Osteoblast (primary cell): ENCODE data around the gene SEMA5B. TPM values are rescaled to one million over a fixed set of nuclear protein-coding genes. Genes with fewer than 3 reads are reported as not detected.

ENCODE experiments used
- DNase-seq: peaks from one replicate; pipeline ENCODE4 v3.0.0; 2011; ENCODE audit warnings: low spot score, mixed read lengths; ENCODE audit not compliant: insufficient read length; ENCODE audit errors: missing footprints
- H2AFZ ChIP-seq: 2 replicates; pipeline ENCODE4 v1.6.0; 2011; ENCODE audit warnings: mild to moderate bottlenecking, low read length
- H3K27ac ChIP-seq: 2 replicates; pipeline ENCODE4 v1.5.1; 2011; ENCODE audit warnings: mild to moderate bottlenecking, low read depth, low read length, moderate library complexity
- H3K27me3 ChIP-seq: 2 replicates; pipeline ENCODE4 v1.6.0; 2012; ENCODE audit warnings: mild to moderate bottlenecking, control low read depth, inconsistent platforms, low read length, moderate library complexity; ENCODE audit not compliant: insufficient read depth
- H3K36me3 ChIP-seq: 2 replicates; pipeline ENCODE4 v1.5.1; 2011; ENCODE audit warnings: mild to moderate bottlenecking, low read length, control low read depth, moderate library complexity; ENCODE audit not compliant: insufficient read depth
- H3K4me1 ChIP-seq: 2 replicates; pipeline ENCODE4 v1.5.1; 2011; ENCODE audit warnings: mild to moderate bottlenecking, low read length, control low read depth, moderate library complexity; ENCODE audit not compliant: insufficient read depth
- H3K4me2 ChIP-seq: 2 replicates; pipeline ENCODE4 v1.6.0; 2011; ENCODE audit warnings: mild to moderate bottlenecking, low read length; ENCODE audit not compliant: insufficient read depth
- H3K4me3 ChIP-seq: fragments of 200-600 bp; sonication (generic); 3 replicates; pipeline ENCODE4 v1.5.1; 2012; ENCODE audit warnings: mild to moderate bottlenecking, low read length, inconsistent platforms; ENCODE audit not compliant: insufficient read depth
- H3K79me2 ChIP-seq: 2 replicates; pipeline ENCODE4 v1.6.0; 2012; ENCODE audit warnings: mild to moderate bottlenecking, low read length, control low read depth, inconsistent platforms; ENCODE audit not compliant: insufficient read depth
- H3K9me3 ChIP-seq: 2 replicates; pipeline ENCODE4 v1.5.1; 2011; ENCODE audit warnings: low read depth, low read length, control low read depth
- H4K20me1 ChIP-seq: 2 replicates; pipeline ENCODE4 v1.6.0; 2012; ENCODE audit warnings: mild to moderate bottlenecking, low read length, control low read depth; ENCODE audit not compliant: insufficient read depth
- CTCF ChIP-seq: IDR thresholded peaks from 2 replicates; pipeline ENCODE4 v1.5.1; 2011; ENCODE audit warnings: mild to moderate bottlenecking, low read depth, low read length, moderate library complexity; ENCODE audit errors: extremely low read depth
- total RNA-seq: library from RNA; depleted of rRNA; stranded (reverse); fragments of >200 nt; gene quantifications from 2 replicates; pipeline ENCODE4 v1.2.3, GENCODE V29; 2012

Gene SEMA5B
- total RNA-seq, 1 donor: not detected

GRCh38 chr3:122967356-122967755 lies 60.2 kb downstream of the SEMA5B start:
- Histone ChIP-seq H3K36me3 (no peaks in the 10 kb centered on the region), H3K4me3 (no peak overlapping the region), H3K9me3 (no peaks in the 10 kb centered on the region), H3K4me1 (peaks cover 17% of the 10 kb centered on the region), H3K27me3 (peaks cover 64% of the 10 kb centered on the region), H3K27ac (no peak overlapping the region), H2AFZ (no peak overlapping the region), H4K20me1 (no peaks in the 10 kb centered on the region), H3K4me2 (no peak overlapping the region), H3K79me2 (no peaks in the 10 kb centered on the region)
- TF ChIP-seq CTCF: no peak
- DNase-seq: no peak

- Histone ChIP-seq H3K9me3 (no peaks in the 10 kb centered on the region), H3K27me3 (peaks cover 61% of the 10 kb centered on the region), H4K20me1 (no peaks in the 10 kb centered on the region), H2AFZ (no peak overlapping the region), H3K4me2 (no peak overlapping the region), H3K4me3 (no peak overlapping the region), H3K27ac (no peak overlapping the region), H3K4me1 (peaks cover 17% of the 10 kb centered on the region), H3K36me3 (no peaks in the 10 kb centered on the region), H3K79me2 (no peaks in the 10 kb centered on the region)
- no peak for DNase-seq
- no peak for TF ChIP-seq CTCF
These were observed 61.5 kb downstream of the SEMA5B start for GRCh38 chr3:122966045-122966444.

GRCh38 chr3:122964811-122965210 lies 62.8 kb downstream of the SEMA5B start:
- Histone ChIP-seq H3K4me1 (peaks cover 8% of the 10 kb centered on the region), H3K79me2 (no peaks in the 10 kb centered on the region), H3K4me2 (no peak overlapping the region), H3K27me3 (peaks cover 59% of the 10 kb centered on the region), H3K9me3 (no peaks in the 10 kb centered on the region), H3K4me3 (no peak overlapping the region), H2AFZ (no peak overlapping the region), H4K20me1 (no peaks in the 10 kb centered on the region), H3K27ac (no peak overlapping the region), H3K36me3 (no peaks in the 10 kb centered on the region)
- peak; percentile 18 for DNase-seq
- TF ChIP-seq CTCF: no peak

GRCh38 chr3:122962149-122962548 lies 65.4 kb downstream of the SEMA5B start:
- no peak for DNase-seq
- no peak overlapping the region for H3K4me2 ChIP-seq
- H2AFZ ChIP-seq: no peak overlapping the region

More at GRCh38 chr3:122962149-122962548, 65.4 kb downstream of the SEMA5B start:
- no peak overlapping the region for H3K4me3 ChIP-seq
- no peak overlapping the region for H3K27ac ChIP-seq
- H3K79me2 ChIP-seq: no peaks in the 10 kb centered on the region
- no peaks in the 10 kb centered on the region for H3K36me3 ChIP-seq
- no peak for TF ChIP-seq CTCF
- no peaks in the 10 kb centered on the region for H3K4me1 ChIP-seq
- no peaks in the 10 kb centered on the region for H3K9me3 ChIP-seq
- H4K20me1 ChIP-seq: no peaks in the 10 kb centered on the region
- H3K27me3 ChIP-seq: peaks cover 65% of the 10 kb centered on the region
